ENCODE results near the gene SLC39A7. TPM values are rescaled to one million over a fixed set of nuclear protein-coding genes. Genes with fewer than 3 reads are reported as not detected.

SLC39A7 gene
- total RNA-seq, 6 experiments from 2014 or later, result 215 to 240 (median 225) TPM

- no peak overlapping the region for H3K4me3 Mint-ChIP-seq
- DNase-seq, result no peak
- H3K4me1 Mint-ChIP-seq (ENCODE audit: low read depth), result no peaks in the 10 kb centered on the region
- no peak for TF ChIP-seq CTCF (IDR thresholded peaks at IDR 0.05)
- H3K27me3 Mint-ChIP-seq (ENCODE audit: insufficient read depth), result peaks cover 22% of the 10 kb centered on the region
- no peaks in the 10 kb centered on the region for H3K9me3 Mint-ChIP-seq
- peaks cover 5% of the 10 kb centered on the region; the same call in 1 of the 2 replicates for H3K36me3 Mint-ChIP-seq (ENCODE audit: low read depth)
- H3K27ac Mint-ChIP-seq, result no peak overlapping the region
Observed at GRCh38 chr6:33189625-33190448, 10.8 kb upstream of the SLC39A7 start.

GRCh38 chr6:33190504-33191107 lies 10.1 kb upstream of the SLC39A7 start:
- H3K4me3 Mint-ChIP-seq, result no peak overlapping the region
- no peak for TF ChIP-seq CTCF (IDR thresholded peaks at IDR 0.05)
- peaks cover 13% of the 10 kb centered on the region for H3K36me3 Mint-ChIP-seq (ENCODE audit: low read depth)
- H3K27me3 Mint-ChIP-seq (ENCODE audit: insufficient read depth), result peaks cover 22% of the 10 kb centered on the region
- H3K9me3 Mint-ChIP-seq, result no peaks in the 10 kb centered on the region
- H3K27ac Mint-ChIP-seq, result no peak overlapping the region
- H3K4me1 Mint-ChIP-seq (ENCODE audit: low read depth), result no peaks in the 10 kb centered on the region
- DNase-seq, result no peak

- no peaks in the 10 kb centered on the region for H3K4me1 Mint-ChIP-seq (ENCODE audit: low read depth)
- TF ChIP-seq CTCF (IDR thresholded peaks at IDR 0.05), result no peak
- peaks cover 19% of the 10 kb centered on the region for H3K36me3 Mint-ChIP-seq (ENCODE audit: low read depth)
- H3K9me3 Mint-ChIP-seq, result no peaks in the 10 kb centered on the region
- peaks cover 22% of the 10 kb centered on the region for H3K27me3 Mint-ChIP-seq (ENCODE audit: insufficient read depth)
- DNase-seq, result no peak
- H3K4me3 Mint-ChIP-seq, result no peak overlapping the region
- no peak overlapping the region for H3K27ac Mint-ChIP-seq
Observed at GRCh38 chr6:33191383-33192104, 9.1 kb upstream of the SLC39A7 start.

- Mint-ChIP-seq H3K36me3 (ENCODE audit: low read depth) (peaks cover 22% of the 10 kb centered on the region), H3K4me1 (ENCODE audit: low read depth) (peaks cover under 1% of the 10 kb centered on the region), H3K9me3 (no peaks in the 10 kb centered on the region), H3K27ac (no peak within 1 kb of the TSS), H3K4me3 (no peak within 1 kb of the TSS), H3K27me3 (ENCODE audit: insufficient read depth) (peaks cover 22% of the 10 kb centered on the region)
- TF ChIP-seq CTCF (IDR thresholded peaks at IDR 0.05), result no peak
- DNase-seq, result no peak
Observed at GRCh38 chr6:33192105-33192646, 8.5 kb upstream of the SLC39A7 start, which contains the start of gene COL11A2. Gene COL11A2 (minus strand): TSS chr6:33192467. CDS start chr6:33192240, 227 bp downstream.

Data from HFFc6 (cell line).